ENCODE results near the gene CBFA2T3.

CBFA2T3 gene

DNA sequence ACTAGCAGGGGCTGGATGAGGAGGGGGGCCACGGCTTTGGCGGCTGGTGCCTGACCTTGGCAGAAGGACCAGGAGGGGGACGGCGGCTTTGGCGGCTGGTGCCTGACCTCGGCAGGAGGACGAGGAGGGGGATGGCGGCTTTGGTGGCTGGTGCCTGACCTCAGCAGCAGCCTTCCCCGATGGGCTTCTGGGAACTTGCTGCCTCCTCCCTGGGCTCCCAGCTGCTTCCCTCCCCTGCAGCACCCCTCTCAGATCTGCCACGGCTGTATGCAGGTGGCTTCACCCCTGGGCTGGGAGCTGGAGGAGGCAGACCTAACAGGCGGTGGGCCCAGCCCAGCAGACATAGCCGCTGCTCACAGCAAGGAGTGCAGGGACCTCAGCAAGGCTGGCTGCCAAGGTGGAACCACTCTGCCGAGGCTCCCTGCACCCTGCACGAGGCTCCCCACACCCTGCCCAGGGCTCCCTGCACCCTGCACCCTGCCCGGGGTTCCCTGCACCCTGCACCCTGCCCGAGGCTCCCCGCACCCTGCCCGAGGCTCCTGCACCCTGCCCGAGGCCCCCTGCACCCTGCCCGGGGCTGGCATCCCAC, 38.4 kb upstream of the CBFA2T3 start:
- Histone ChIP-seq H3K27ac (ENCODE audit: extremely low read depth, low read depth, low read length) (no peak overlapping the region), H3K36me3 (ENCODE audit: control insufficient read depth in 2 of 2, insufficient read depth in 1 of 2, low read length in 2 of 2) (no peaks in the 10 kb centered on the region), H3K4me3 (ENCODE audit: low read depth, low read length) (no peak overlapping the region), H3K4me1 (ENCODE audit: control insufficient read depth, insufficient read depth, low read length) (no peaks in the 10 kb centered on the region), H3K9me3 (ENCODE audit: control insufficient read depth, insufficient read depth, low read depth, low read length) (no peaks in the 10 kb centered on the region)
- TF ChIP-seq, protein P1, sequence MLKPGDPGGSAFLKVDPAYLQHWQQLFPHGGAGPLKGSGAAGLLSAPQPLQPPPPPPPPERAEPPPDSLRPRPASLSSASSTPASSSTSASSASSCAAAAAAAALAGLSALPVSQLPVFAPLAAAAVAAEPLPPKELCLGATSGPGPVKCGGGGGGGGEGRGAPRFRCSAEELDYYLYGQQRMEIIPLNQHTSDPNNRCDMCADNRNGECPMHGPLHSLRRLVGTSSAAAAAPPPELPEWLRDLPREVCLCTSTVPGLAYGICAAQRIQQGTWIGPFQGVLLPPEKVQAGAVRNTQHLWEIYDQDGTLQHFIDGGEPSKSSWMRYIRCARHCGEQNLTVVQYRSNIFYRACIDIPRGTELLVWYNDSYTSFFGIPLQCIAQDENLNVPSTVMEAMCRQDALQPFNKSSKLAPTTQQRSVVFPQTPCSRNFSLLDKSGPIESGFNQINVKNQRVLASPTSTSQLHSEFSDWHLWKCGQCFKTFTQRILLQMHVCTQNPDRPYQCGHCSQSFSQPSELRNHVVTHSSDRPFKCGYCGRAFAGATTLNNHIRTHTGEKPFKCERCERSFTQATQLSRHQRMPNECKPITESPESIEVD (tag by site-specific recombination; IDR thresholded peaks at IDR 0.05) = no peak
- TF ChIP-seq MEIS1 (CRISPR knock-in tag; IDR thresholded peaks at IDR 0.05; ENCODE audit: borderline replicate concordance) (no peak), ZNF843 (tag by site-specific recombination; IDR thresholded peaks at IDR 0.05) (no peak), KLF9 (tag by site-specific recombination; IDR thresholded peaks at IDR 0.05; ENCODE audit: low read depth) (no peak), REPIN1 (tag by site-specific recombination; IDR thresholded peaks at IDR 0.05; ENCODE audit: low read depth) (no peak), ZNF155 (tag by site-specific recombination; IDR thresholded peaks at IDR 0.05) (no peak), HOXA7 (CRISPR knock-in tag; IDR thresholded peaks at IDR 0.05; ENCODE audit: borderline replicate concordance) (no peak), ZNF394 (tag by site-specific recombination; IDR thresholded peaks at IDR 0.05; ENCODE audit: borderline replicate concordance) (no peak), ZNF664 (tag by site-specific recombination; IDR thresholded peaks at IDR 0.05) (no peak), HOXD13 (CRISPR knock-in tag; IDR thresholded peaks at IDR 0.05; ENCODE audit: borderline replicate concordance) (no peak), ZNF292 (tag by site-specific recombination; IDR thresholded peaks at IDR 0.05; ENCODE audit: borderline replicate concordance, low read depth) (no peak), ZNF660 (tag by site-specific recombination; IDR thresholded peaks at IDR 0.05) (no peak), ZNF433 (tag by site-specific recombination; IDR thresholded peaks at IDR 0.05; ENCODE audit: low read depth) (no peak), ZNF266 (tag by site-specific recombination; IDR thresholded peaks at IDR 0.05; ENCODE audit: low read depth) (no peak), BCL11B (tag by site-specific recombination; IDR thresholded peaks at IDR 0.05; ENCODE audit: low read depth) (no peak)
- TF ChIP-seq, protein P2, sequence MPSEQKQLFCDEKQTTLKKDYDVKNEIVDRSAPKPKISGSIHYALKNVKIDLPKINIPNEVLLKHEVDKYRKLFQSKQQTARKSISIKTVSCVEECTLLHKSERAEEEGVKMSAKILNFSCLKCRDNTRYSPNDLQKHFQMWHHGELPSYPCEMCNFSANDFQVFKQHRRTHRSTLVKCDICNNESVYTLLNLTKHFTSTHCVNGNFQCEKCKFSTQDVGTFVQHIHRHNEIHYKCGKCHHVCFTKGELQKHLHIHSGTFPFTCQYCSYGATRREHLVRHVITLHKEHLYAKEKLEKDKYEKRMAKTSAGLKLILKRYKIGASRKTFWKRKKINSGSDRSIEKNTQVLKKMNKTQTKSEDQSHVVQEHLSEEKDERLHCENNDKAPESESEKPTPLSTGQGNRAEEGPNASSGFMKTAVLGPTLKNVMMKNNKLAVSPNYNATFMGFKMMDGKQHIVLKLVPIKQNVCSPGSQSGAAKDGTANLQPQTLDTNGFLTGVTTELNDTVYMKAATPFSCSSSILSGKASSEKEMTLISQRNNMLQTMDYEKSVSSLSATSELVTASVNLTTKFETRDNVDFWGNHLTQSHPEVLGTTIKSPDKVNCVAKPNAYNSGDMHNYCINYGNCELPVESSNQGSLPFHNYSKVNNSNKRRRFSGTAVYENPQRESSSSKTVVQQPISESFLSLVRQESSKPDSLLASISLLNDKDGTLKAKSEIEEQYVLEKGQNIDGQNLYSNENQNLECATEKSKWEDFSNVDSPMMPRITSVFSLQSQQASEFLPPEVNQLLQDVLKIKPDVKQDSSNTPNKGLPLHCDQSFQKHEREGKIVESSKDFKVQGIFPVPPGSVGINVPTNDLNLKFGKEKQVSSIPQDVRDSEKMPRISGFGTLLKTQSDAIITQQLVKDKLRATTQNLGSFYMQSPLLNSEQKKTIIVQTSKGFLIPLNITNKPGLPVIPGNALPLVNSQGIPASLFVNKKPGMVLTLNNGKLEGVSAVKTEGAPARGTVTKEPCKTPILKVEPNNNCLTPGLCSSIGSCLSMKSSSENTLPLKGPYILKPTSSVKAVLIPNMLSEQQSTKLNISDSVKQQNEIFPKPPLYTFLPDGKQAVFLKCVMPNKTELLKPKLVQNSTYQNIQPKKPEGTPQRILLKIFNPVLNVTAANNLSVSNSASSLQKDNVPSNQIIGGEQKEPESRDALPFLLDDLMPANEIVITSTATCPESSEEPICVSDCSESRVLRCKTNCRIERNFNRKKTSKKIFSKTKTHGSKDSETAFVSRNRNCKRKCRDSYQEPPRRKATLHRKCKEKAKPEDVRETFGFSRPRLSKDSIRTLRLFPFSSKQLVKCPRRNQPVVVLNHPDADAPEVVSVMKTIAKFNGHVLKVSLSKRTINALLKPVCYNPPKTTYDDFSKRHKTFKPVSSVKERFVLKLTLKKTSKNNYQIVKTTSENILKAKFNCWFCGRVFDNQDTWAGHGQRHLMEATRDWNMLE (tag by site-specific recombination; conservative IDR thresholded peaks at IDR 0.05; ENCODE audit: low read depth) = no peak
- TF ChIP-seq, protein P3, sequence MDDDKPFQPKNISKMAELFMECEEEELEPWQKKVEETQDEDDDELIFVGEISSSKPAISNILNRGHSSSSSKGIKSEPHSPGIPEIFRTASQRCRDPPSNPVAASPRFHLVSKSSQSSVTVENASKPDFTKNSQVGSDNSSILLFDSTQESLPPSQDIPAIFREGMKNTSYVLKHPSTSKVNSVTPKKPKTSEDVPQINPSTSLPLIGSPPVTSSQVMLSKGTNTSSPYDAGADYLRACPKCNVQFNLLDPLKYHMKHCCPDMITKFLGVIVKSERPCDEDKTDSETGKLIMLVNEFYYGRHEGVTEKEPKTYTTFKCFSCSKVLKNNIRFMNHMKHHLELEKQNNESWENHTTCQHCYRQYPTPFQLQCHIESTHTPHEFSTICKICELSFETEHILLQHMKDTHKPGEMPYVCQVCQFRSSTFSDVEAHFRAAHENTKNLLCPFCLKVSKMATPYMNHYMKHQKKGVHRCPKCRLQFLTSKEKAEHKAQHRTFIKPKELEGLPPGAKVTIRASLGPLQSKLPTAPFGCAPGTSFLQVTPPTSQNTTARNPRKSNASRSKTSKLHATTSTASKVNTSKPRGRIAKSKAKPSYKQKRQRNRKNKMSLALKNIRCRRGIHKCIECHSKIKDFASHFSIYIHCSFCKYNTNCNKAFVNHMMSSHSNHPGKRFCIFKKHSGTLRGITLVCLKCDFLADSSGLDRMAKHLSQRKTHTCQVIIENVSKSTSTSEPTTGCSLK (tag by site-specific recombination; IDR thresholded peaks at IDR 0.05) = no peak
- TF ChIP-seq, protein P4, sequence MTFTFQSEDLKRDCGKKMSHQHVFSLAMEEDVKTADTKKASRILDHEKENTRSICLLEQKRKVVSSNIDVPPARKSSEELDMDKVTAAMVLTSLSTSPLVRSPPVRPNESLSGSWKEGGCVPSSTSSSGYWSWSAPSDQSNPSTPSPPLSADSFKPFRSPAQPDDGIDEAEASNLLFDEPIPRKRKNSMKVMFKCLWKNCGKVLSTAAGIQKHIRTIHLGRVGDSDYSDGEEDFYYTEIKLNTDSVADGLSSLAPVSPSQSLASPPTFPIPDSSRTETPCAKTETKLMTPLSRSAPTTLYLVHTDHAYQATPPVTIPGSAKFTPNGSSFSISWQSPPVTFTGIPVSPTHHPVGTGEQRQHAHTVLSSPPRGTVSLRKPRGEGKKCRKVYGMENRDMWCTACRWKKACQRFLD (tag by site-specific recombination; IDR thresholded peaks at IDR 0.05) = no peak
- TF ChIP-seq, protein P5, sequence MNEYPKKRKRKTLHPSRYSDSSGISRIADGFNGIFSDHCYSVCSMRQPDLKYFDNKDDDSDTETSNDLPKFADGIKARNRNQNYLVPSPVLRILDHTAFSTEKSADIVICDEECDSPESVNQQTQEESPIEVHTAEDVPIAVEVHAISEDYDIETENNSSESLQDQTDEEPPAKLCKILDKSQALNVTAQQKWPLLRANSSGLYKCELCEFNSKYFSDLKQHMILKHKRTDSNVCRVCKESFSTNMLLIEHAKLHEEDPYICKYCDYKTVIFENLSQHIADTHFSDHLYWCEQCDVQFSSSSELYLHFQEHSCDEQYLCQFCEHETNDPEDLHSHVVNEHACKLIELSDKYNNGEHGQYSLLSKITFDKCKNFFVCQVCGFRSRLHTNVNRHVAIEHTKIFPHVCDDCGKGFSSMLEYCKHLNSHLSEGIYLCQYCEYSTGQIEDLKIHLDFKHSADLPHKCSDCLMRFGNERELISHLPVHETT (tag by site-specific recombination; IDR thresholded peaks at IDR 0.05) = no peak
- ChIA-PET CTCF (interaction anchor here (0.5 kb wide), 1 partner anchor 87 kb away, joined by 3 read pairs; no protein-coding TSS in a partner anchor), POLR2A (no interaction called here)

Measured in HEK293 (cell line).